ENCODE results near the gene BOLA3.
"Not testable (repeated sequence)": the region's sequence is repeated elsewhere in the genome, so short reads cannot be mapped to it uniquely, and the experiment has no call there.

BOLA3 gene

GRCh38 chr2:74099835-74100234, 47.9 kb downstream of the BOLA3 start:
- H3K36me3 ChIP-seq (ENCODE audit: control insufficient read depth, low read depth, low read length) = peaks cover 14% of the 10 kb centered on the region

GRCh38 chr2:74099271-74099670, 48.4 kb downstream of the BOLA3 start:
- no peaks in the 10 kb centered on the region for H3K27me3 ChIP-seq (ENCODE audit: control insufficient read depth, insufficient read depth, low read length)
- no peak overlapping the region for H3K9ac ChIP-seq (ENCODE audit: low read length)
- no peaks in the 10 kb centered on the region for H3K4me1 ChIP-seq (ENCODE audit: control insufficient read depth, low read depth, low read length)
- peaks cover 14% of the 10 kb centered on the region for H3K36me3 ChIP-seq (ENCODE audit: control insufficient read depth, low read depth, low read length)
- H3K27ac ChIP-seq (ENCODE audit: low read length) = no peak overlapping the region
- no peak overlapping the region for H3K4me3 ChIP-seq (ENCODE audit: low read length)
- no peaks in the 10 kb centered on the region for H3K9me3 ChIP-seq (ENCODE audit: control insufficient read depth, low read depth, low read length)

More at GRCh38 chr2:74099835-74100234, 47.9 kb downstream of the BOLA3 start:
- no peak overlapping the region for H3K9ac ChIP-seq (ENCODE audit: low read length)
- no peak overlapping the region for H3K27ac ChIP-seq (ENCODE audit: low read length)
- H3K27me3 ChIP-seq (ENCODE audit: control insufficient read depth, insufficient read depth, low read length) = no peaks in the 10 kb centered on the region
- H3K9me3 ChIP-seq (ENCODE audit: control insufficient read depth, low read depth, low read length) = no peaks in the 10 kb centered on the region
- no peaks in the 10 kb centered on the region for H3K4me1 ChIP-seq (ENCODE audit: control insufficient read depth, low read depth, low read length)
- H3K4me3 ChIP-seq (ENCODE audit: low read length) = no peak overlapping the region

GRCh38 chr2:74097574-74097973, 50.1 kb downstream of the BOLA3 start:
- Histone ChIP-seq H3K4me1 (ENCODE audit: control insufficient read depth, low read depth, low read length) (no peaks in the 10 kb centered on the region), H3K4me3 (ENCODE audit: low read length) (no peak overlapping the region), H3K36me3 (ENCODE audit: control insufficient read depth, low read depth, low read length) (peaks cover 27% of the 10 kb centered on the region), H3K9ac (ENCODE audit: low read length) (no peak overlapping the region), H3K9me3 (ENCODE audit: control insufficient read depth, low read depth, low read length) (no peaks in the 10 kb centered on the region), H3K27ac (ENCODE audit: low read length) (no peak overlapping the region), H3K27me3 (ENCODE audit: control insufficient read depth, insufficient read depth, low read length) (no peaks in the 10 kb centered on the region)

- peaks cover 37% of the 10 kb centered on the region for H3K36me3 ChIP-seq (ENCODE audit: control insufficient read depth, low read depth, low read length)
- no peak overlapping the region for H3K9ac ChIP-seq (ENCODE audit: low read length)
- H3K27me3 ChIP-seq (ENCODE audit: control insufficient read depth, insufficient read depth, low read length) = no peaks in the 10 kb centered on the region
- H3K9me3 ChIP-seq (ENCODE audit: control insufficient read depth, low read depth, low read length) = no peaks in the 10 kb centered on the region
- H3K27ac ChIP-seq (ENCODE audit: low read length) = no peak overlapping the region
- H3K4me1 ChIP-seq (ENCODE audit: control insufficient read depth, low read depth, low read length) = no peaks in the 10 kb centered on the region
- H3K4me3 ChIP-seq (ENCODE audit: low read length) = no peak overlapping the region
Observed at GRCh38 chr2:74096052-74096451, 51.7 kb downstream of the BOLA3 start.

- no peaks in the 10 kb centered on the region for H3K9me3 ChIP-seq (ENCODE audit: control insufficient read depth, low read depth, low read length)
- no peaks in the 10 kb centered on the region for H3K27me3 ChIP-seq (ENCODE audit: control insufficient read depth, insufficient read depth, low read length)
- peaks cover 38% of the 10 kb centered on the region for H3K36me3 ChIP-seq (ENCODE audit: control insufficient read depth, low read depth, low read length)
- H3K9ac ChIP-seq (ENCODE audit: low read length) = no peak overlapping the region
- H3K4me1 ChIP-seq (ENCODE audit: control insufficient read depth, low read depth, low read length) = no peaks in the 10 kb centered on the region
- no peak overlapping the region for H3K27ac ChIP-seq (ENCODE audit: low read length)
- no peak overlapping the region for H3K4me3 ChIP-seq (ENCODE audit: low read length)
Observed at GRCh38 chr2:74095632-74096031, 52.1 kb downstream of the BOLA3 start.

GRCh38 chr2:74094291-74094690, 53.4 kb downstream of the BOLA3 start:
- H3K4me1 ChIP-seq (ENCODE audit: control insufficient read depth, low read depth, low read length) = no peaks in the 10 kb centered on the region
- peaks cover 38% of the 10 kb centered on the region for H3K36me3 ChIP-seq (ENCODE audit: control insufficient read depth, low read depth, low read length)
- no peak overlapping the region for H3K4me3 ChIP-seq (ENCODE audit: low read length)
- H3K9ac ChIP-seq (ENCODE audit: low read length) = no peak overlapping the region
- H3K27ac ChIP-seq (ENCODE audit: low read length) = no peak overlapping the region
- H3K27me3 ChIP-seq (ENCODE audit: control insufficient read depth, insufficient read depth, low read length) = no peaks in the 10 kb centered on the region
- no peaks in the 10 kb centered on the region for H3K9me3 ChIP-seq (ENCODE audit: control insufficient read depth, low read depth, low read length)

GRCh38 chr2:74093840-74094239, 53.9 kb downstream of the BOLA3 start:
- H3K27ac ChIP-seq (ENCODE audit: low read length) = no peak overlapping the region
- H3K9ac ChIP-seq (ENCODE audit: low read length) = no peak overlapping the region
- no peaks in the 10 kb centered on the region for H3K9me3 ChIP-seq (ENCODE audit: control insufficient read depth, low read depth, low read length)
- no peaks in the 10 kb centered on the region for H3K27me3 ChIP-seq (ENCODE audit: control insufficient read depth, insufficient read depth, low read length)
- H3K4me1 ChIP-seq (ENCODE audit: control insufficient read depth, low read depth, low read length) = no peaks in the 10 kb centered on the region
- peaks cover 38% of the 10 kb centered on the region for H3K36me3 ChIP-seq (ENCODE audit: control insufficient read depth, low read depth, low read length)
- no peak overlapping the region for H3K4me3 ChIP-seq (ENCODE audit: low read length)

GRCh38 chr2:74093426-74093825, 54.3 kb downstream of the BOLA3 start:
- Histone ChIP-seq H3K4me1 (ENCODE audit: control insufficient read depth, low read depth, low read length) (no peaks in the 10 kb centered on the region), H3K36me3 (ENCODE audit: control insufficient read depth, low read depth, low read length) (peaks cover 38% of the 10 kb centered on the region), H3K4me3 (ENCODE audit: low read length) (no peak overlapping the region), H3K9ac (ENCODE audit: low read length) (no peak overlapping the region), H3K9me3 (ENCODE audit: control insufficient read depth, low read depth, low read length) (no peaks in the 10 kb centered on the region), H3K27ac (ENCODE audit: low read length) (no peak overlapping the region), H3K27me3 (ENCODE audit: control insufficient read depth, insufficient read depth, low read length) (no peaks in the 10 kb centered on the region)

GRCh38 chr2:74092275-74092674, 55.4 kb downstream of the BOLA3 start:
- Histone ChIP-seq H3K4me3 (ENCODE audit: low read length) (no peak overlapping the region), H3K4me1 (ENCODE audit: control insufficient read depth, low read depth, low read length) (no peaks in the 10 kb centered on the region), H3K27ac (ENCODE audit: low read length) (no peak overlapping the region), H3K36me3 (ENCODE audit: control insufficient read depth, low read depth, low read length) (peaks cover 47% of the 10 kb centered on the region), H3K9ac (ENCODE audit: low read length) (no peak overlapping the region), H3K9me3 (ENCODE audit: control insufficient read depth, low read depth, low read length) (no peaks in the 10 kb centered on the region), H3K27me3 (ENCODE audit: control insufficient read depth, insufficient read depth, low read length) (no peaks in the 10 kb centered on the region)

GRCh38 chr2:74091391-74091790, 56.3 kb downstream of the BOLA3 start:
- Histone ChIP-seq H3K36me3 (ENCODE audit: control insufficient read depth, low read depth, low read length) (peaks cover 50% of the 10 kb centered on the region), H3K9ac (ENCODE audit: low read length) (no peak overlapping the region), H3K27ac (ENCODE audit: low read length) (no peak overlapping the region)

GRCh38 chr2:74089816-74090745, 57.6 kb downstream of the BOLA3 start:
- Histone ChIP-seq H3K4me3 (ENCODE audit: low read length) (no peak overlapping the region), H3K4me1 (ENCODE audit: control insufficient read depth, low read depth, low read length) (no peaks in the 10 kb centered on the region), H3K9ac (ENCODE audit: low read length) (no peak overlapping the region), H3K27me3 (ENCODE audit: control insufficient read depth, insufficient read depth, low read length) (no peaks in the 10 kb centered on the region), H3K36me3 (ENCODE audit: control insufficient read depth, low read depth, low read length) (peaks cover 50% of the 10 kb centered on the region), H3K9me3 (ENCODE audit: control insufficient read depth, low read depth, low read length) (no peaks in the 10 kb centered on the region), H3K27ac (ENCODE audit: low read length) (no peak overlapping the region)

More at GRCh38 chr2:74091391-74091790, 56.3 kb downstream of the BOLA3 start:
- Histone ChIP-seq H3K4me1 (ENCODE audit: control insufficient read depth, low read depth, low read length) (no peaks in the 10 kb centered on the region), H3K27me3 (ENCODE audit: control insufficient read depth, insufficient read depth, low read length) (no peaks in the 10 kb centered on the region), H3K4me3 (ENCODE audit: low read length) (no peak overlapping the region), H3K9me3 (ENCODE audit: control insufficient read depth, low read depth, low read length) (no peaks in the 10 kb centered on the region)

GRCh38 chr2:74088676-74089075, 59.0 kb downstream of the BOLA3 start:
- not testable (repeated sequence) for H3K9ac ChIP-seq (ENCODE audit: low read length); H3K4me1 ChIP-seq (ENCODE audit: control insufficient read depth, low read depth, low read length); H3K27me3 ChIP-seq (ENCODE audit: control insufficient read depth, insufficient read depth, low read length); H3K9me3 ChIP-seq (ENCODE audit: control insufficient read depth, low read depth, low read length); H3K27ac ChIP-seq (ENCODE audit: low read length); H3K4me3 ChIP-seq (ENCODE audit: low read length)
- H3K36me3 ChIP-seq (ENCODE audit: control insufficient read depth, low read depth, low read length) = peaks cover 50% of the 10 kb centered on the region
